Activated CD8-positive, alpha-beta memory T cell treated with anti-CD3 and anti-CD28 coated beads, Interleukin-2, amount 10 ng/mL, durations not matched to agents 7 days and 5 days (primary cell): ENCODE data around the gene SLIT3. TPM values are rescaled to one million over a fixed set of nuclear protein-coding genes. Genes with fewer than 3 reads are reported as not detected.
A peak's percentile ranks its signal among the peaks of the same experiment; 100 is the strongest.

Source experiments
- ATAC-seq: fragments of 150-1000 bp; cut with Tn5 transposase; one replicate; pipeline ENCODE4 v1.10.0; 2021; ENCODE audit warnings: moderate library complexity
- CTCF ChIA-PET: fragments of 350-600 bp; sonication (Branson Sonifier 250); formaldehyde crosslinking; loops from one replicate; lab custom pipeline; 2021; ENCODE audit warnings: antibody characterized with exemption; lab: Charles Lee
- DNase-seq: peaks from one replicate; pipeline ENCODE4 v3.0.0-alpha.2; 2020
- H3K27ac Mint-ChIP-seq: one replicate; pipeline ENCODE4 v1.8.0; 2021; ENCODE audit warnings: mild to moderate bottlenecking, mixed read lengths
- H3K27me3 Mint-ChIP-seq: one replicate; pipeline ENCODE4 v1.8.0; 2021; ENCODE audit warnings: mixed read lengths
- H3K36me3 Mint-ChIP-seq: one replicate; pipeline ENCODE4 v1.8.0; 2021; ENCODE audit warnings: mild to moderate bottlenecking, mixed read lengths
- H3K4me1 Mint-ChIP-seq: one replicate; pipeline ENCODE4 v1.8.0; 2021; ENCODE audit warnings: mixed read lengths
- H3K4me3 Mint-ChIP-seq: one replicate; pipeline ENCODE4 v1.8.0; 2021; ENCODE audit warnings: mild to moderate bottlenecking, moderate library complexity, mixed read lengths
- H3K9me3 Mint-ChIP-seq: one replicate; pipeline ENCODE4 v1.8.0; 2022; ENCODE audit warnings: low read depth, mixed read lengths
- total RNA-seq, 2 experiments: library from RNA; stranded (reverse); gene quantifications; one replicate each; pipeline ENCODE4 v1.2.3, GENCODE V29; 2021

Gene SLIT3
- total RNA-seq, 2 experiments from 2014 or later = 0.09 TPM; not detected in 1

DNA sequence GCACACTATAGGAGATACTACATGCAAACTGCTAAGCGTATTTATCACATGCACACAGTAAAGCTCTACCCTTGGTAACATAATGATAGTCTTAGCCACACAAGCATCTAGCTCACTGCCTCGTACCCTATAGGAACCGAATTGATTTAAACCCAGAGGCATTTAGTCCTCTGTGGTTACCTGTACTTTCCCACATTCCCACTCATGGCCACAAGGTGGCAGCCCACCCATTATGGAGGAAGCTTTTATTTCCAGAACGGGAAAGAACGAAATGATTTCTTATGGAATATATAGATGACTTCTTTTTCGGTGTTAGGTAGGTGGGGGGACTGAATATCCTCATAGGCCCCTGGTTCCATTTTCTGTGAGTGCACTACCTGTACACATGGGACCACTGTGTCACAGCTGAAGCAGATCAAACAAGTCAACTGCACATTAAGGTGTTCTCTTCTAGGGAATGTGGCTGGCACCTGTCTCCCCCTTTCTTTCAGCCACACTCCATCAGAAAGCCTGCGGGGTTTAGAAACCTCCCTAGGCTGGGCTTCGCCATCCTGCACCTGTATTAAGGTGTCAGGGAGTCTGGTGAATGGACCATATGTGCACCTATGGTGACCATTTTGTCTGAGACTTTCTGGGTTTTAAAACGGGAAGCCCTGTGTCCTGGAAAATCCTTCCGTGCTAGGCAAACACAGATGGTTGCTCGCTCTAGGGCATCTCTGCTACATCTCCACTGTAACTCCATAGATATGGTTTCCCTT lies 313.2 kb downstream of the SLIT3 start:
- H3K4me1 Mint-ChIP-seq = no peaks in the 10 kb centered on the region
- no peak overlapping the region for H3K4me3 Mint-ChIP-seq
- no peaks in the 10 kb centered on the region for H3K9me3 Mint-ChIP-seq
- DNase-seq (peak; percentile 64), ATAC-seq (no peak)
- CTCF ChIA-PET = interaction anchor here (0.8 to 2.2 kb wide), 14 partner anchors 8 to 718 kb away, joined by 3 to 11 read pairs (median 3); partner anchors contain the start of gene SPDL1
- peaks cover 12% of the 10 kb centered on the region for H3K27me3 Mint-ChIP-seq
- H3K27ac Mint-ChIP-seq = no peak overlapping the region
- no peaks in the 10 kb centered on the region for H3K36me3 Mint-ChIP-seq

DNA sequence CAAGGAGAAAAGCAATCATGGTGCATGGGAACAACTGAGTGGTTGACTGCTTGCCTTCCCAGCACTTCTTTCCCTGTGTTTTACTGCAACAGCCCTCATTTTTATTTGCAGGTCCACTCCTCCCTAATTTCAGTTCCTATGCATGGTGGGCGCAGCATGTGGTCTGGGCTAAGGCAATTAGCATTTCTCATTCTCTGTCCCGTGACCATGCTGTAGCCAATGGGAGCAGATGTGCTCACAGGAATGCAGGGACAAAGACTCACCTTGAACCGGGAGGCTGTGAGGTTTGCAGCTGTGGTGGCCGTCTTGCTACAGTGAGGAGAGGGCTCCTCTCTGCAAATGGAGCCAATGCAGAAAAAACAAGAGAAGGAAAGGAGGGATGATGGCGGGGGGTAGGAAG lies 315.5 kb downstream of the SLIT3 start:
- no peaks in the 10 kb centered on the region for H3K36me3 Mint-ChIP-seq
- H3K4me1 Mint-ChIP-seq = no peaks in the 10 kb centered on the region
- CTCF ChIA-PET = no interaction called here
- no peak overlapping the region for H3K4me3 Mint-ChIP-seq
- ATAC-seq (no peak), DNase-seq (no peak)
- no peaks in the 10 kb centered on the region for H3K9me3 Mint-ChIP-seq
- H3K27me3 Mint-ChIP-seq = peaks cover 13% of the 10 kb centered on the region
- no peak overlapping the region for H3K27ac Mint-ChIP-seq

DNA sequence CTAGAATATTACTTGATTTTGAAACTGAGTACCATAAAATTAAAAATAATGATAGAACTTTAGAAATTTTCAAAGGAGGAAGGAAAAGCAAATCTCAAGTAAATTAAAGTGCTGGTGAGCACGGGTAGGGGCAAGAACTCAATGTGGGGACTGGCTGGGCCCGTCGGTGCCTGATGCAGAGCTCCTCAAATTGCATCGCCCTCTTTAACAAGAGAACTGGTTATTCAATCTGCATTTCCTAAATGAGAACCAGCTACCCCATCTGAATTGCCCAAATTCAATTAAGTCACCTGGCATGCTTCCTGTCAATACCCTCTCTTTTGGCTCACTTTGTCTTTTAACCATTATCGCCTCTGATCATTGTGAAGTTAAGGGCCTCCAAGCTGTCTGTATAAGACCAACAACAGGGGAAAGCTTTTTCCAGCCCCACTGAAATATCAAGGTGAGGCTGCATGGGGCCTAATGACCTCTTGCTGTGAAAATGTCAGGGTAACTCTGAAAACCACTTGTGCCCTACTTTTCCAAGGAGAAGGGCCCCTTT lies 316.7 kb downstream of the SLIT3 start:
- H3K4me1 Mint-ChIP-seq = no peaks in the 10 kb centered on the region

DNA sequence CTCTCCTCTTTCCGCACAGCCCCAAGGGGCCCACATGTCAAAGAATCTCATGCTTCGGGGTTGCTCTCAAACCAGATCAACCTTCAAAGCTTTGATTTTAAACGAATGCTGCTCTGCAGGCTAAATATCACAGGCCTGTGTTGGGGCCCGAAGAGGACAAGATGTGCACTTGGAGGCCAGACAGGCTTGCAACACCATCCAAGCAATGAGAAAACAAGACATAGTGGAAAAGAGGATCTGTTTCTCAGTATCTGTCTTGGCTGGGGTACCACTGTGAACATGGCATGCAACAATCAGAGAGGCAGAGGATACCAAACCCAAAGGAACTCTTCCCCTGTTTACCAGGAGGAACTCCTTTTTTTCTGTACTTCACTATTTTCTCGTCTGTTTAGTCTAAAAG lies 321.8 kb downstream of the SLIT3 start:
- no peaks in the 10 kb centered on the region for H3K9me3 Mint-ChIP-seq
- CTCF ChIA-PET = interaction anchor here (1.3 kb wide), 1 partner anchor 8 kb away, joined by 5 read pairs; no protein-coding TSS in a partner anchor
- H3K4me3 Mint-ChIP-seq = no peak overlapping the region
- H3K4me1 Mint-ChIP-seq = no peaks in the 10 kb centered on the region
- no peak overlapping the region for H3K27ac Mint-ChIP-seq
- DNase-seq = no peak
- H3K27me3 Mint-ChIP-seq = peaks cover 8% of the 10 kb centered on the region
- H3K36me3 Mint-ChIP-seq = no peaks in the 10 kb centered on the region
- no peak for ATAC-seq

More for the DNA sequence above, 316.7 kb downstream of the SLIT3 start:
- DNase-seq (no peak), ATAC-seq (no peak)
- no peaks in the 10 kb centered on the region for H3K36me3 Mint-ChIP-seq
- H3K27me3 Mint-ChIP-seq = peaks cover 12% of the 10 kb centered on the region
- H3K4me3 Mint-ChIP-seq = no peak overlapping the region
- CTCF ChIA-PET = interaction anchor here (1.2 kb wide), 1 partner anchor 10 kb away, joined by 3 read pairs; no protein-coding TSS in a partner anchor
- H3K9me3 Mint-ChIP-seq = no peaks in the 10 kb centered on the region
- H3K27ac Mint-ChIP-seq = no peak overlapping the region

DNA sequence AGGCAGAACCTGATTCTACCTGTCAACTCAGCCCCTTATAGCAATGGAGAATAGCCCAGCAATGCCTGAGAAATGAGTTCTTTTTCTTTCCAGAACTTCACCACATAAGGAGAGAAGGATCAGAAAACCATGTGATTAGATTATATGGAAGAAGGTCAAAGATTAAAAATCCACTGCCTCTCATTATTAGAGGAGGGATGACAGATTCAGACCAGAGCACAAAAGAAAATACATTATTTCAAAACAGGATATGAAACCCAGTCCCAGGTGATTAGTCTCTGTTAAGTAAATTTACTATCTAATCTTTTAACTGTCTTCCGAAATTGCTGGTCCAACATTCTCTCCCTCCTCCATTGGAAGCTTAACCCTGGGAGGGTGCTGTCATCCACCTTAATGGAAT lies 322.4 kb downstream of the SLIT3 start:
- H3K9me3 Mint-ChIP-seq = no peaks in the 10 kb centered on the region
- H3K27me3 Mint-ChIP-seq = peaks cover 11% of the 10 kb centered on the region
- no peaks in the 10 kb centered on the region for H3K36me3 Mint-ChIP-seq
- H3K4me1 Mint-ChIP-seq = no peaks in the 10 kb centered on the region
- ATAC-seq (no peak), DNase-seq (no peak)
- no peak overlapping the region for H3K4me3 Mint-ChIP-seq
- CTCF ChIA-PET = interaction anchor here (1.3 kb wide), 1 partner anchor 9 kb away, joined by 5 read pairs; no protein-coding TSS in a partner anchor
- H3K27ac Mint-ChIP-seq = no peak overlapping the region

DNA sequence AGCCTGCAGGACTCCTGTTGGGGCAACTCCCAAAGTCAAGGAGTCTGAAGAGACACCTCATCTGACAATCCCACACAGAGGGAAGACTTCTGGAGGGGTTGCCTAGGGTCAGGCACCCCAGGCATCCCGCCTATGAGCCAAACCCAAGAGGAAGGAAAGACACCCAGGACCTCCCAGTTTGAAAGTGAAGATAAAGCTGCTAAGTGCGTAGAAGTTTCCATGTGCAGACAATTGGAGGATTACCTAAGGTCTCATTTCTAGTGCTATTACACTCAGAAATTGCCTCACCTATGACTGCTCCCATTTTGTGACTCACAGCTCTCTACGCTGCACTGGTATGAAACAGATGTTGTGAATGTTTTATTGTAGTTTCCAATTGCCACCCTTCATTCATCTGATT lies 322.9 kb downstream of the SLIT3 start:
- ATAC-seq (no peak), DNase-seq (no peak)
- Mint-ChIP-seq H3K27ac (no peak overlapping the region), H3K36me3 (no peaks in the 10 kb centered on the region), H3K4me3 (no peak overlapping the region), H3K4me1 (no peaks in the 10 kb centered on the region), H3K27me3 (peaks cover 11% of the 10 kb centered on the region), H3K9me3 (no peaks in the 10 kb centered on the region)
- CTCF ChIA-PET = interaction anchor here (1.3 kb wide), 1 partner anchor 9 kb away, joined by 5 read pairs; no protein-coding TSS in a partner anchor

DNA sequence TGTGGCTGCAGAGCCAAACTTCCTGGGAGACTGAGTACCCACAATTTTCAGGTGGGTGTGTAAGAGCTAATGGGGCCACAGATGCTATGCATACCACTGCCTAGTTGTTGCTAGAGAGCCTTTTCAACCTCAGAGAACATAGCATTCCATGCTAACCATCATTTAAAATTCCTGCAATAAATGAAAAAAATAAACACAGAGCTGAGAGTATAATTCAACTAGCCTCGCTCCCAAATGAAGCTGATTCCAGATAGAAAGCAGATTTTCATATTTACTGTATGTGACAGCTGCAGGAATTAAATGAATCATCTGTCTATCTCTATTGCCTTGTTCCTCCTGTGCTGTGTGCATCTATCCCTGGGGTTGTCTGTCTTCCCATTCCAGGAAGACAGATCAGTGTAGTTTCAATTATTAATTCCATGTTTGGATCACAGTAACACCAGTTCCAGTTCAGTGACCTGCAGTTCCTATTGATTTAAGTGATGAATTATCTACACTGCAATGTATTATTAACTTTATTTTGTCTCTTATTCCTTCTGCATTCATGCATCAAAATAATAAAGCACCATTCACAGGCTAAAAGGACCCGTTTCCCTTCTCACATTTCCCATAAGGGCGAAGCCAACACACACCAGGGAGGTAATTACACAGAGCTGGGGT lies 324.5 kb downstream of the SLIT3 start:
- no peaks in the 10 kb centered on the region for H3K36me3 Mint-ChIP-seq
- H3K4me1 Mint-ChIP-seq = no peaks in the 10 kb centered on the region
- no peak for ATAC-seq

DNA sequence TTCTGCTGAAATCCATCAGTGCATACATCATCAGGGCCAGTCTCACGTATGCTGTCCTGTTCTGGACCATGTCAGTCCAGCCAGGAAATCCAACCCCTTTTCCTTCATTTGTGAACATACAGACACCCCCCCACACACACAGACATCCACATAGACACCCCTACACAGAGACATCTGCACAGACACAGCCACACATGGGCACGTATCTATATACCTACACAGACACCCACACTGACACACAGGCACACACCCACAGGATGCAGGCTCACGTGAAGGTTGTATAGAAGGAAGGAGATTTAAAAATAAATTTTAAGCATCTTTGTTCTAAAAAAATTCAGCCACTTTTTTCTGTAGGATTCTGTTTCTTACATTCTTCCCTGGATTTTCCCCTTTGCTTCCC lies 325.6 kb downstream of the SLIT3 start:
- Mint-ChIP-seq H3K9me3 (no peaks in the 10 kb centered on the region), H3K36me3 (no peaks in the 10 kb centered on the region), H3K4me3 (no peak overlapping the region), H3K4me1 (no peaks in the 10 kb centered on the region), H3K27ac (no peak overlapping the region), H3K27me3 (peaks cover 16% of the 10 kb centered on the region)
- CTCF ChIA-PET = interaction anchor here (2.2 kb wide), 1 partner anchor 12 kb away, joined by 6 read pairs; no protein-coding TSS in a partner anchor
- DNase-seq (no peak), ATAC-seq (no peak)

More for the DNA sequence above, 324.5 kb downstream of the SLIT3 start:
- H3K27me3 Mint-ChIP-seq = peaks cover 15% of the 10 kb centered on the region
- H3K4me3 Mint-ChIP-seq = no peak overlapping the region
- CTCF ChIA-PET = interaction anchor here (2.2 kb wide), 1 partner anchor 11 kb away, joined by 6 read pairs; no protein-coding TSS in a partner anchor
- H3K9me3 Mint-ChIP-seq = no peaks in the 10 kb centered on the region
- no peak overlapping the region for H3K27ac Mint-ChIP-seq
- DNase-seq = no peak

DNA sequence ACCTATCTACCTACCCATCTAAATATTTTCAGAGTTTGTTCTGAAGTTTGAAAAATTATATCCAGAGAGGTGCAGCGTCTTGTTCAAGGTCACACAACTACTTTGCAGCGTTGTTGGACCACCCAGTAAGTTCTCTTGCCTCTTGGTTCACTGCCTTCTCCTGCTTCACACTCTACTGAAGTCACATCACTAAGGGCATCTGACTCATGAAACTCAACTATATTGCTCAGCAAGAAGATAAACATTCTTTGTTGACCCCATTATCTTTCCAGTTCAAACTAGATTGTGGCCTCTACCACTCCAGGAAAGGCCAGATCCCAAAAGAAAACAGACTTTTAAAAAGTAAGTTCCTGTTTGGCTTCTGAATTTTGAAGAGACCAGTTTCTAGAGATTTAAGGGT lies 326.9 kb downstream of the SLIT3 start:
- Mint-ChIP-seq H3K27ac (no peak overlapping the region), H3K27me3 (peaks cover 15% of the 10 kb centered on the region), H3K4me3 (no peak overlapping the region), H3K9me3 (no peaks in the 10 kb centered on the region), H3K36me3 (no peaks in the 10 kb centered on the region), H3K4me1 (no peaks in the 10 kb centered on the region)
- ATAC-seq = no peak
- CTCF ChIA-PET = interaction anchor here (1.1 kb wide), 1 partner anchor 10 kb away, joined by 3 read pairs; no protein-coding TSS in a partner anchor
- no peak for DNase-seq

DNA sequence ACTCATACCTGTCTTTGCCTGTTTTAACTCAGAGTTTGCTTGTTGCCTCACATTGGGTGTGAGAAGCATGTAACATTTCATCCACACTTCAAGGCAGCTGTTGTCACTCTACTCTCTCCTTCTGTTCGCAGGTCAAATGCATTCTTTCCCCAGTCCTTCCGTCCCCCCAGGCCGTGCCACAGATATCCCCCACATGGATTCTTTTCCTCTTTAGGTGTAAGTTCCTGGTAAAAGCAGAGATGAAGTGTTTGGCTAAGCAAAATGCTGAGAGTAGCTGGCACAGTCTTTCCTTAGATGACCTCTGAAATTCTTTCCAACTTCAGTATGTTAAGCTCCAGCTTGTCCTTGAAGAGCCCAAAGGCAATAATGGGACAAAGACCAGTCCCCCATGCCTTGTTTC lies 328.2 kb downstream of the SLIT3 start:
- no peaks in the 10 kb centered on the region for H3K9me3 Mint-ChIP-seq
- no peaks in the 10 kb centered on the region for H3K4me1 Mint-ChIP-seq
- peaks cover 15% of the 10 kb centered on the region for H3K27me3 Mint-ChIP-seq
- DNase-seq = no peak
- H3K27ac Mint-ChIP-seq = no peak overlapping the region
- no peak for ATAC-seq
- no peak overlapping the region for H3K4me3 Mint-ChIP-seq
- CTCF ChIA-PET = no interaction called here
- H3K36me3 Mint-ChIP-seq = no peaks in the 10 kb centered on the region

DNA sequence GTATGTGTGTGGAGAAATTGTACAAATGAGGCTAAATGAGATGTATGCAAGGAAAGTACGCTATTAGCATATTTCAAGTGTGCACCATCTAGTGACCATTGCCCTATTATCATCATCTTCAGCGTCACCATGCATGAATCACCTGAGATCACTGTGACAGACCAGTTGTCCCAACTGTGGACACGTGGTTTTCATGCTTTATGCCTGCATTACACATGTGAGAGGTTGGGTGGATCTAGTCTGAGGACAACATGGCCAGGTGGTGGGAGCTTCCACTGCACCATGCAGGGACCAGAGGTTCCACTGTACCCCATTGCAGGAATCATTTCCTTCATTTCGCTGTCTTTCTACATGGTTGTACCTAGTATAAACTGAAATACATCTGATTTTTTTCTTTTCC lies 329.8 kb downstream of the SLIT3 start:
- ATAC-seq (no peak), DNase-seq (no peak)
- Mint-ChIP-seq H3K36me3 (no peaks in the 10 kb centered on the region), H3K27me3 (peaks cover 13% of the 10 kb centered on the region), H3K4me3 (no peak overlapping the region), H3K4me1 (no peaks in the 10 kb centered on the region), H3K9me3 (no peaks in the 10 kb centered on the region), H3K27ac (no peak overlapping the region)
- CTCF ChIA-PET = no interaction called here

DNA sequence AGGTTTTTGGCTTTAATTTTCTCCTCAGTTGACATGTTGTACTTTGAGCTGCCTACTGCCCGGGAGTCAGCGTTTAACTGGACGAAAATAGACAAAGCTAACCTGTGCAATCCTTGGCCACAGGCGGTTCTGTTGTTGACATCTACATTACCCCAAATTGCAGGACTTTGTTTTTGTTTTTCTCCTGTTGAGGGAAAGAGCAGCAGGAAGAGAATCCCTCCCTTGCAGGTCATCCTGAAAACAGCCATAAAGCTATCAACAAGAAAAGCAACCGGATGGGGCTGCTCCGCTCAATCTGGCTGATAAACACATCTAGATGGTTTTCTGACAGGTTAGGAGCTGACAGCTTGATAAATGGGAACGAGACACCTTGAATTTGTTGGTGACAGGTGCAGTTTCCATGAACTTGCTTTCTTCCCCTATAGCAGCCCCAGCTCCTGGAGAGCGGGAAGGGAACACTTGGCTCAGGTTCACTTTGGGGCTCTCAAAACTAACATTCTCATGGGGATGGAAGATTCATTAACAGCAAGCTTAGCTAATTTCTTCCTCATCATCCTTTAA lies 331.5 kb downstream of the SLIT3 start:
- Mint-ChIP-seq H3K27me3 (peaks cover 10% of the 10 kb centered on the region), H3K4me3 (no peak overlapping the region), H3K36me3 (no peaks in the 10 kb centered on the region), H3K9me3 (no peaks in the 10 kb centered on the region), H3K27ac (no peak overlapping the region), H3K4me1 (no peaks in the 10 kb centered on the region)
- CTCF ChIA-PET = interaction anchor here (1.0 kb wide), 1 partner anchor 18 kb away, joined by 3 read pairs; no protein-coding TSS in a partner anchor
- ATAC-seq (no peak), DNase-seq (no peak)
